Activated naive CD4-positive, alpha-beta T cell treated with anti-CD3 and anti-CD28 coated beads, Interleukin-2, amount 10 ng/mL, durations not matched to agents 7 days and 5 days (primary cell): ENCODE measurements around the gene CYP2A6.

Experiments used
- CTCF ChIA-PET: fragments of 350-600 bp; sonication (Branson Sonifier 250); formaldehyde crosslinking; loops from one replicate; lab custom pipeline; 2021; ENCODE audit warnings: antibody characterized with exemption; lab: Charles Lee
- DNase-seq: peaks from one replicate; pipeline ENCODE4 v3.0.0-alpha.2; 2020
- H3K27ac Mint-ChIP-seq: one replicate; pipeline ENCODE4 v1.8.0; 2021; ENCODE audit warnings: mild to moderate bottlenecking, moderate library complexity, mixed read lengths
- H3K27me3 Mint-ChIP-seq: one replicate; pipeline ENCODE4 v1.8.0; 2021; ENCODE audit warnings: mild to moderate bottlenecking, mixed read lengths
- H3K36me3 Mint-ChIP-seq: one replicate; pipeline ENCODE4 v1.8.0; 2021; ENCODE audit warnings: mixed read lengths
- H3K4me1 Mint-ChIP-seq: one replicate; pipeline ENCODE4 v1.8.0; 2021; ENCODE audit warnings: mixed read lengths
- H3K4me3 Mint-ChIP-seq: one replicate; pipeline ENCODE4 v1.8.0; 2021; ENCODE audit warnings: mild to moderate bottlenecking, moderate library complexity, mixed read lengths
- H3K9me3 Mint-ChIP-seq: one replicate; pipeline ENCODE4 v1.8.0; 2021; ENCODE audit warnings: mixed read lengths

CYP2A6 gene

DNA sequence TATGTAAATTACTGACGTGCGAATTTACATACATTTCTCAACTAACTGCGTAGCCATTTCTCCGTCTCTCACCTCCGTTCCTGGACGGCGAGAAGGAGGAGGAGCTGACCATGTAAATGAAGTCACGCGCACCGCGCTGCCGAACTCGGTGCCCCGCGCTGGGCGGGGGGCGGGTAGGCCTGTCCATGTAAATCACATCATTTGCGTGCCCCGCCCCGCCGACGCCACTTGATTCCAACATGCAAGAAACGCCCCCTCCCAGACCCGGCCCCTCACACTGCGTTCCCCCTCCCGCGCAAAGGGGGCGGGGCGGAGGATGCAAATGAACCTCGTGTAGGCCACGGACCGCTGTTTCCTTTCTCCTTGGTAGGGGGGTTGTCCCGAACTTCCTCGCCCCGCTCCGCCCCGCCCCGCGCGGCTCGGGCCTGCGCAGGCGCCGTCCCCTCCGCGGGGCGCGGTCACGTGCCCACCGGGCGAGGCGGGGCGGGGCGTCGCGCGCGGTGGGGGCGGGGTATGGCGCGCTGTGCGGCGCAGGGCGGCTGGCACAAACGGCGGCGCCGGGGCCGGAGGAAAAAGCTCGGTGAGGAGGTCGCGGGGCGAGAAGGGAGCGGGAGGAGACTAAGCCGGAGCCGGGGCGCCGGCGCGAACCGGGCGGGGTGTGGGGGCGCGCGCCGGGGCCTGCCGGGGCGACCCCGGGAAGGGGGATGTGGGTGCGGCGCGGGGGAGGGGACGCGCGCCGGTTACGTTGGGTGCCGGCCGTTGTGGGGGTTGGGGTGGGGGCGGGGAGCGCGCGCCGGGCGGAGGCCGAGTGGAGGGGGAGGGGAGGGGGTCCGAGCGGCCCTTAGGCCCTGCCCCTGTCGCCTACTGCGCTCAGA is 51.3 kb downstream of the CYP2A6 start, which contains the start of gene EGLN2:
Gene EGLN2 (plus strand): TSS at position 509 of the 875 bp plus-strand sequence. CDS start 1,382 bp downstream, outside the sequence.
- H3K27ac Mint-ChIP-seq: peak within 1 kb of the TSS; percentile 98
- peaks cover 43% of the 10 kb centered on the region for H3K36me3 Mint-ChIP-seq
- CTCF ChIA-PET: interaction anchor here (0.8 to 3.9 kb wide), 8 partner anchors 8 to 195 kb away, joined by 3 to 24 read pairs (median 4); partner anchors contain the start of gene RAB4B
- H3K4me1 Mint-ChIP-seq: peaks cover 52% of the 10 kb centered on the region
- H3K9me3 Mint-ChIP-seq: no peaks in the 10 kb centered on the region
- peak; percentile 100 for DNase-seq
- H3K27me3 Mint-ChIP-seq: no peaks in the 10 kb centered on the region
- peak within 1 kb of the TSS; percentile 92 for H3K4me3 Mint-ChIP-seq

- DNase-seq: peak; percentile 81
- Mint-ChIP-seq H3K4me1 (peaks cover 44% of the 10 kb centered on the region), H3K4me3 (peak overlapping the region; percentile 84), H3K27me3 (no peaks in the 10 kb centered on the region), H3K9me3 (no peaks in the 10 kb centered on the region), H3K36me3 (peaks cover 42% of the 10 kb centered on the region), H3K27ac (peak overlapping the region; percentile 98)
- CTCF ChIA-PET: interaction anchor here (0.8 to 3.9 kb wide), 7 partner anchors 8 to 194 kb away, joined by 3 to 24 read pairs (median 3); partner anchors contain the start of gene RAB4B
These were observed 52.1 kb downstream of the CYP2A6 start for GRCh38 chr19:40797963-40798682.

GRCh38 chr19:40797166-40797962 is 52.9 kb downstream of the CYP2A6 start:
- peak overlapping the region; percentile 98 for H3K27ac Mint-ChIP-seq
- H3K36me3 Mint-ChIP-seq: peaks cover 39% of the 10 kb centered on the region
- CTCF ChIA-PET: interaction anchor here (1.0 to 3.9 kb wide), 3 partner anchors 11 to 45 kb away, joined by 3 to 24 read pairs (median 5); partner anchors contain the start of gene RAB4B
- H3K4me1 Mint-ChIP-seq: peaks cover 38% of the 10 kb centered on the region
- no peaks in the 10 kb centered on the region for H3K9me3 Mint-ChIP-seq
- H3K27me3 Mint-ChIP-seq: no peaks in the 10 kb centered on the region
- DNase-seq: no peak
- H3K4me3 Mint-ChIP-seq: peak overlapping the region; percentile 39
